ENCODE results near the gene PORCN.
"Not testable (repeated sequence)": the region's sequence is repeated elsewhere in the genome, so short reads cannot be mapped to it uniquely, and the experiment has no call there.

Gene PORCN

GRCh38 chrX:48514126-48514806 lies 5.5 kb downstream of the PORCN start:
- DNase-seq, result no peak

- no peak for DNase-seq
Measured at GRCh38 chrX:48514868-48515460, 6.2 kb downstream of the PORCN start.

- no peak for DNase-seq
Measured at GRCh38 chrX:48515842-48516241, 7.0 kb downstream of the PORCN start.

- no peak for DNase-seq
Measured at GRCh38 chrX:48516285-48516684, 7.5 kb downstream of the PORCN start.

GRCh38 chrX:48516987-48517386 lies 8.2 kb downstream of the PORCN start:
- no peak for DNase-seq

GRCh38 chrX:48519481-48519880 lies 10.7 kb downstream of the PORCN start:
- DNase-seq, result not testable (repeated sequence)

- DNase-seq, result no peak
Measured at GRCh38 chrX:48520455-48520854, 11.7 kb downstream of the PORCN start.

GRCh38 chrX:48520976-48521352 lies 12.2 kb downstream of the PORCN start:
- peak; percentile 6 for DNase-seq

- DNase-seq, result peak; percentile 87
Measured at GRCh38 chrX:48521353-48522243, 12.8 kb downstream of the PORCN start, which contains the start of gene EBP. TSS of gene EBP (plus strand) at chrX:48521808. CDS start at chrX:48523772, 1,964 bp downstream.

GRCh38 chrX:48522291-48522690 lies 13.5 kb downstream of the PORCN start:
- DNase-seq, result no peak

- no peak for DNase-seq
Measured at GRCh38 chrX:48523682-48524081, 14.9 kb downstream of the PORCN start.

- DNase-seq, result not testable (repeated sequence)
Measured at GRCh38 chrX:48525853-48526252, 17.1 kb downstream of the PORCN start.

GRCh38 chrX:48530736-48531135 lies 21.9 kb downstream of the PORCN start:
- no peak for DNase-seq

- no peak for DNase-seq
Measured at GRCh38 chrX:48531358-48531959, 22.7 kb downstream of the PORCN start.

GRCh38 chrX:48532161-48532560 lies 23.4 kb downstream of the PORCN start:
- DNase-seq, result no peak

- DNase-seq, result no peak
Measured at GRCh38 chrX:48533165-48533564, 24.4 kb downstream of the PORCN start.

GRCh38 chrX:48538641-48539344 lies 30.0 kb downstream of the PORCN start:
- DNase-seq, result no peak

- peak; percentile 92 for DNase-seq
Measured at GRCh38 chrX:48539345-48540027, 30.7 kb downstream of the PORCN start, which contains the start of gene TBC1D25. TSS of gene TBC1D25 (plus strand) at chrX:48539714. CDS start at chrX:48539798, 84 bp downstream.

GRCh38 chrX:48540028-48540375 lies 31.2 kb downstream of the PORCN start:
- peak; percentile 24 for DNase-seq

GRCh38 chrX:48540480-48540879 lies 31.7 kb downstream of the PORCN start:
- no peak for DNase-seq

- DNase-seq, result no peak
Measured at GRCh38 chrX:48541140-48541814, 32.5 kb downstream of the PORCN start.
